H1 (cell line): ENCODE data around the gene COL8A2. TPM values are rescaled to one million over a fixed set of nuclear protein-coding genes. Genes with fewer than 3 reads are reported as not detected.

Experiments
- CTCF ChIA-PET: fragments of 300-600 bp; sonication (Branson Sonifier 250); formaldehyde crosslinking; loops from one replicate; lab custom pipeline; 2021; ENCODE audit not compliant: partially characterized antibody; lab: Charles Lee
- POLR2A ChIA-PET: fragments of 300-600 bp; sonication (Branson Sonifier 250); formaldehyde crosslinking; loops from one replicate; lab custom pipeline; 2021; ENCODE audit warnings: inconsistent platforms; ENCODE audit not compliant: partially characterized antibody; lab: Charles Lee
- DNase-seq, 2 experiments: peaks; one replicate each; pipeline versions ENCODE4 v3.0.0 to v3.0.0-alpha.2; 2010 to 2022; ENCODE audit warnings: low spot score in 2 of 2, low read depth in 1 of 2, mixed read lengths in 1 of 2
- FAIRE-seq: peaks from 2 replicates; lab custom pipeline; 2011; peaks lifted over from hg19 to GRCh38; lab: Jason Lieb, UNC
- H2AFZ ChIP-seq: 2 replicates; pipeline ENCODE4 v1.8.1; 2012; ENCODE audit warnings: low read length, inconsistent platforms
- H2AK5ac ChIP-seq: 2 replicates; pipeline ENCODE4 v1.6.1; 2013; ENCODE audit warnings: low read depth, low read length
- H2BK120ac ChIP-seq: replicated peaks from 2 replicates; pipeline ENCODE3; 2013; ENCODE audit warnings: low read depth, low read length, inconsistent platforms
- H2BK12ac ChIP-seq: 2 replicates; pipeline ENCODE4 v1.6.1; 2013; ENCODE audit warnings: low read depth, low read length
- H2BK15ac ChIP-seq: 2 replicates; pipeline ENCODE4 v1.6.1; 2013; ENCODE audit warnings: low read length
- H2BK20ac ChIP-seq: 2 replicates; pipeline ENCODE4 v1.6.1; 2013; ENCODE audit warnings: low read length
- H2BK5ac ChIP-seq: 2 replicates; pipeline ENCODE4 v1.6.1; 2013; ENCODE audit warnings: low read depth, low read length
- H3K14ac ChIP-seq: 2 replicates; pipeline ENCODE4 v1.6.1; 2013; ENCODE audit warnings: inconsistent platforms; ENCODE audit not compliant: insufficient read length
- H3K18ac ChIP-seq: 2 replicates; pipeline ENCODE4 v1.6.1; 2013; ENCODE audit warnings: low read length; ENCODE audit errors: extremely low read depth
- H3K23ac ChIP-seq: 2 replicates; pipeline ENCODE4 v1.6.1; 2013; ENCODE audit warnings: inconsistent platforms; ENCODE audit not compliant: insufficient read length
- H3K23me2 ChIP-seq: 2 replicates; pipeline ENCODE4 v1.6.1; 2013; ENCODE audit warnings: low read depth, low read length
- H3K27ac ChIP-seq: 2 replicates; pipeline ENCODE4 v1.6.1; 2011; ENCODE audit warnings: low read depth, low read length, inconsistent platforms
- H3K27me3 ChIP-seq, 4 experiments: replicated peaks in 1 of 4; 1 replicate in 1 of 4; 2 replicates in 3 of 4; pipeline versions ENCODE4 v1.6.1 to v1.8.1; 2011 to 2013; ENCODE audit warnings: low read length in 3 of 4, mild to moderate bottlenecking in 3 of 4, inconsistent platforms in 2 of 4, mixed read lengths in 2 of 4, moderate library complexity in 1 of 4; ENCODE audit not compliant: control insufficient read depth in 3 of 4, insufficient read depth in 3 of 4; ENCODE audit errors: extremely low read depth in 1 of 4
- H3K36me3 ChIP-seq, 4 experiments: 2 replicates each; pipeline versions ENCODE4 v1.6.1 to v1.8.1; 2011 to 2013; ENCODE audit warnings: mild to moderate bottlenecking in 4 of 4, low read length in 3 of 4, moderate library complexity in 2 of 4, control low read depth in 1 of 4, inconsistent platforms in 1 of 4; ENCODE audit not compliant: insufficient read depth in 4 of 4, control insufficient read depth in 2 of 4
- H3K4ac ChIP-seq: replicated peaks from 2 replicates; pipeline ENCODE3; 2013; ENCODE audit warnings: low read length, low read depth, mixed read lengths, inconsistent platforms; ENCODE audit not compliant: insufficient read length
- H3K4me1 ChIP-seq, 4 experiments: replicated peaks in 1 of 4; 1 replicate in 1 of 4; 2 replicates in 3 of 4; pipeline versions ENCODE4 v1.6.1 to v1.8.1; 2011 to 2013; ENCODE audit warnings: low read length in 3 of 4, inconsistent platforms in 2 of 4, mixed read lengths in 1 of 4; ENCODE audit not compliant: insufficient read depth in 4 of 4, control insufficient read depth in 3 of 4
- H3K4me2 ChIP-seq, 2 experiments: 2 replicates each; pipeline versions ENCODE4 v1.6.1 to v1.8.1; 2011 to 2013; ENCODE audit warnings: low read depth in 2 of 2, low read length in 2 of 2, control low read depth in 1 of 2, inconsistent platforms in 1 of 2, mild to moderate bottlenecking in 1 of 2; ENCODE audit not compliant: insufficient read depth in 1 of 2
- H3K4me3 ChIP-seq, 4 experiments: fragments of 200-600, 300-600 bp in 1 of 4; sonication (generic), shearing (Covaris generic), sonication (Bioruptor Twin) in 1 of 4; 2 replicates each; pipeline versions ENCODE4 v1.5.1 to v1.8.1; 2011 to 2016; ENCODE audit warnings: low read length in 4 of 4, low read depth in 3 of 4, control low read depth in 2 of 4, inconsistent platforms in 2 of 4, mild to moderate bottlenecking in 2 of 4, mixed read lengths in 1 of 4, moderate library complexity in 1 of 4; ENCODE audit not compliant: insufficient read depth in 2 of 4; ENCODE audit errors: extremely low read depth in 1 of 4
- H3K56ac ChIP-seq: replicated peaks from 2 replicates; pipeline ENCODE3; 2013; ENCODE audit warnings: low read depth, mild to moderate bottlenecking, mixed read lengths, low read length, inconsistent platforms; ENCODE audit not compliant: insufficient read length
- H3K79me1 ChIP-seq: 2 replicates; pipeline ENCODE4 v1.6.1; 2013; ENCODE audit warnings: low read depth, low read length, control low read depth
- H3K79me2 ChIP-seq, 2 experiments: 2 replicates each; pipeline versions ENCODE4 v1.6.1 to v1.8.1; 2012 to 2013; ENCODE audit warnings: low read length in 2 of 2, mild to moderate bottlenecking in 2 of 2, inconsistent platforms in 1 of 2; ENCODE audit not compliant: insufficient read depth in 2 of 2, control insufficient read depth in 1 of 2
- H3K9ac ChIP-seq, 4 experiments: replicated peaks in 1 of 4; 1 replicate in 1 of 4; 2 replicates in 3 of 4; pipeline versions ENCODE4 v1.6.1 to v1.8.1; 2011 to 2013; ENCODE audit warnings: low read depth in 3 of 4, low read length in 3 of 4, control low read depth in 2 of 4, mild to moderate bottlenecking in 2 of 4, moderate library complexity in 2 of 4, inconsistent platforms in 1 of 4; ENCODE audit errors: extremely low read depth in 1 of 4
- H3K9me3 ChIP-seq, 2 experiments: 2 replicates each; pipeline versions ENCODE4 v1.6.1 to v1.8.1; 2012 to 2013; ENCODE audit warnings: mild to moderate bottlenecking in 2 of 2, moderate library complexity in 2 of 2, control low read depth in 1 of 2, inconsistent platforms in 1 of 2, low read depth in 1 of 2, low read length in 1 of 2, mixed read lengths in 1 of 2; ENCODE audit not compliant: insufficient read depth in 2 of 2
- H4K20me1 ChIP-seq, 2 experiments: replicated peaks in 1 of 2; 2 replicates each; pipeline versions ENCODE3 to v1.8.1; 2011 to 2013; ENCODE audit warnings: inconsistent platforms in 2 of 2, low read length in 2 of 2, mild to moderate bottlenecking in 1 of 2; ENCODE audit not compliant: insufficient read depth in 2 of 2, control insufficient read depth in 1 of 2
- H4K5ac ChIP-seq: 2 replicates; pipeline ENCODE4 v1.6.1; 2013; ENCODE audit warnings: low read length, low read depth, mixed read lengths, inconsistent platforms; ENCODE audit not compliant: insufficient read length
- H4K8ac ChIP-seq: 2 replicates; pipeline ENCODE4 v1.8.0; 2013; ENCODE audit warnings: mild to moderate bottlenecking, moderate library complexity, low read length, inconsistent platforms; ENCODE audit not compliant: insufficient read depth; ENCODE audit errors: extremely low read depth
- H4K91ac ChIP-seq: replicated peaks from 2 replicates; pipeline ENCODE3; 2013; ENCODE audit warnings: low read length, mixed read lengths, inconsistent platforms; ENCODE audit not compliant: insufficient read length
- CHD1 ChIP-seq: IDR thresholded peaks from 2 replicates; pipeline ENCODE4 v1.6.1; 2012; ENCODE audit warnings: low read depth, low read length, improper control_type of control experiment
- EP300 ChIP-seq, 2 experiments: IDR thresholded peaks; 1 replicate in 1 of 2; 2 replicates in 1 of 2; pipeline ENCODE4 v1.6.1; 2011 to 2012; ENCODE audit warnings: low read depth in 2 of 2, low read length in 2 of 2, mild to moderate bottlenecking in 2 of 2, borderline replicate concordance in 1 of 2, inconsistent platforms in 1 of 2, moderate library complexity in 1 of 2
- EZH2 ChIP-seq: fragments of 200-600 bp; sonication (generic); IDR thresholded peaks from 2 replicates; pipeline ENCODE4 v1.7.1; 2012; ENCODE audit warnings: low read depth, mild to moderate bottlenecking, moderate library complexity, low read length, inconsistent platforms; ENCODE audit not compliant: severe bottlenecking
- FOSL1 ChIP-seq: IDR thresholded peaks from 2 replicates; pipeline ENCODE4 v1.6.1; 2011; ENCODE audit warnings: mild to moderate bottlenecking, low read depth, low read length, moderate library complexity; ENCODE audit not compliant: insufficient read depth
- GABPA ChIP-seq: IDR thresholded peaks from 2 replicates; pipeline ENCODE4 v1.6.1; 2011; ENCODE audit warnings: mild to moderate bottlenecking, low read length, moderate library complexity, borderline replicate concordance; ENCODE audit not compliant: insufficient read depth
- JUND ChIP-seq: IDR thresholded peaks from 2 replicates; pipeline ENCODE4 v1.6.1; 2011; ENCODE audit warnings: mild to moderate bottlenecking, improper control_type of control experiment, low read length
- KDM4A ChIP-seq: IDR thresholded peaks from one replicate; pipeline ENCODE4 v1.7.1; 2012; ENCODE audit warnings: low read depth, mild to moderate bottlenecking, moderate library complexity, low read length, inconsistent platforms; ENCODE audit not compliant: severe bottlenecking
- RNF2 ChIP-seq: fragments of 200-900, 300-1000 bp; sonication (generic); IDR thresholded peaks from 2 replicates; pipeline ENCODE4 v1.7.1; 2016; ENCODE audit warnings: borderline replicate concordance, low read depth, mild to moderate bottlenecking, antibody characterized with exemption, low read length; ENCODE audit not compliant: poor library complexity, severe bottlenecking; ENCODE audit errors: missing control alignments
- SAP30 ChIP-seq: fragments of 300-600 bp; sonication (generic); IDR thresholded peaks from 2 replicates; pipeline ENCODE4 v1.7.1; 2012; ENCODE audit warnings: low read length, moderate library complexity, mild to moderate bottlenecking, inconsistent platforms; ENCODE audit not compliant: insufficient read depth, insufficient replicate concordance
- SIRT6 ChIP-seq: IDR thresholded peaks from one replicate; pipeline ENCODE4 v1.7.1; 2012; ENCODE audit warnings: low read length, inconsistent platforms
- SP1 ChIP-seq: IDR thresholded peaks from 2 replicates; pipeline ENCODE4 v1.6.1; 2011; ENCODE audit warnings: low read depth, low read length
- SP4 ChIP-seq: IDR thresholded peaks from 2 replicates; pipeline ENCODE4 v1.6.1; 2012; ENCODE audit warnings: low read length, inconsistent platforms
- TAF7 ChIP-seq: optimal IDR thresholded peaks from 2 replicates; pipeline ENCODE3; 2011; ENCODE audit warnings: low read depth, mild to moderate bottlenecking, inconsistent platforms, low read length, moderate library complexity, borderline replicate concordance
- WGBS, 2 experiments: shearing (Covaris generic) in 1 of 2; methylation state at CpG; one replicate each; pipeline versions ENCODE4 v1.1.6 to v1.1.7; 2013 to 2015; ENCODE audit warnings: low lambda C conversion rate in 2 of 2, mixed read lengths in 2 of 2, inconsistent platforms in 1 of 2, low coverage in 1 of 2, missing lambda C conversion rate in 1 of 2; ENCODE audit not compliant: insufficient replicate concordance in 2 of 2, insufficient coverage in 1 of 2, insufficient read length in 1 of 2; ENCODE audit errors: extremely low coverage in 1 of 2, missing lambda C conversion rate in 1 of 2; 5-methylcytosine and 5-hydroxymethylcytosine counted together
- polyA plus RNA-seq, 7 experiments: library from polyadenylated mRNA; depleted of rRNA in 3 of 7; stranded (reverse) in 5 of 7; unstranded in 2 of 7; fragments of >200 nt in 5 of 7; fragments of 200-250 nt in 2 of 7; gene quantifications; 1 replicate in 5 of 7; 2 replicates in 1 of 7; 4 replicates in 1 of 7; pipeline versions ENCODE4 v1.2.1 to v1.2.3, GENCODE V29; 2011 to 2013; ENCODE audit warnings: missing spikeins in 2 of 7, mixed read lengths in 2 of 7
- total RNA-seq: library from RNA; stranded (reverse); fragmentation: NEBNext Ultra II Directional; extraction: Animal tissue kit (Norgen Biotek cat#: 25700); gene quantifications from 2 replicates; pipeline ENCODE4 v1.2.1, GENCODE V29; 2021

The COL8A2 gene
- total and polyA plus RNA-seq, 2 of the 8 experiments (the other 6 are each of a cell fraction or from before 2014, with no cell fraction given): 2.1 to 2.8 TPM

DNA sequence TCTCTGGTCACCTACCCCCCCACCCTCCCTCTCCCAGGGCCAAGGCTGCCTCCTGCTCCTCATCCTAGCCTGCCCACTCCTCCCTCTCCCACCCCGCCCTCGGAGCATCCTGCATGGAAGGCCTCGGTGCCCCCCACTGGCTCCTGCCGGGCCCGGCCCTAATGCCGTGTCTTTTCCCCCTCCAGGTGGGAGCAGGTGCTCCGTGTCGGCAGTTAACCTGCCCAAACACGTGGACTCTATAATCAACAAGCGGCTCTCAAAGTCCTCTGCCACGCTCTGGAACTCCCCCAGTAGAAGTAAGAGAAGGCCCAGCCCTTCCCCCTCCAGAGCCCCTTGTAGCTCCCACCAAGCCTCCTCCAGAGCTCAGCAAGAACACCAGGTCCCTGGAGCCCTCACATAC, 49.7 kb upstream of the COL8A2 start:
- H3K4me3 ChIP-seq: no peak overlapping the region
- H2BK120ac ChIP-seq: no peak overlapping the region
- POLR2A ChIA-PET: interaction anchor here (1.4 to 6.7 kb wide), 4 partner anchors 13 to 78 kb away, joined by 3 to 44 read pairs (median 13); partner anchors contain the start of gene MAP7D1
- FAIRE-seq (no peak), DNase-seq (no peak)
- H4K91ac ChIP-seq: no peak overlapping the region
- no peak overlapping the region for H2BK15ac ChIP-seq
- no peak overlapping the region for H3K9ac ChIP-seq
- peaks cover 13% of the 10 kb centered on the region; the same call in 1 of the 2 replicates for H3K23me2 ChIP-seq
- H3K79me2 ChIP-seq: no peaks in the 10 kb centered on the region
- no peak overlapping the region for H3K27ac ChIP-seq
- no peak overlapping the region for H3K56ac ChIP-seq
- no peak overlapping the region for H3K4ac ChIP-seq
- no peak overlapping the region for H3K14ac ChIP-seq
- no peak overlapping the region for H2AK5ac ChIP-seq
- H3K18ac ChIP-seq: no peak overlapping the region
- no peaks in the 10 kb centered on the region for H3K9me3 ChIP-seq
- CTCF ChIA-PET: interaction anchor here (1.3 to 17.6 kb wide), 6 partner anchors 9 to 77 kb away, joined by 3 to 233 read pairs (median 48); partner anchors contain the start of genes MAP7D1 and TRAPPC3
- H3K4me2 ChIP-seq: no peak overlapping the region; a peak in 2 of 4 replicates
- H2AFZ ChIP-seq: no peak overlapping the region
- WGBS, 2 experiments: 90% methylated on average over 4 of the region's 11 CpGs; no CpG with 5 or more reads in 1 of the 2 experiments
- peaks cover 5 to 33% (median 28%) of the 10 kb centered on the region in 4 experiments for H3K4me1 ChIP-seq
- H2BK5ac ChIP-seq: no peak overlapping the region
- H2BK12ac ChIP-seq: no peak overlapping the region
- H3K79me1 ChIP-seq: 0 out of 2 replicates have a peak, but pooled peaks cover 4% of the 10 kb centered on the region
- no peak overlapping the region; the same call in 1 of the 2 replicates for H4K8ac ChIP-seq
- no peaks in the 10 kb centered on the region for H3K27me3 ChIP-seq
- peaks cover 12 to 26% (median 21%) of the 10 kb centered on the region in 4 experiments; a peak in 6 of 8 replicates for H3K36me3 ChIP-seq
- H2BK20ac ChIP-seq: no peak overlapping the region
- H4K20me1 ChIP-seq: peaks cover 14 to 34% of the 10 kb centered on the region in 2 experiments
- no peak overlapping the region for H4K5ac ChIP-seq
- no peak overlapping the region for H3K23ac ChIP-seq
- TF ChIP-seq JUND (no peak), CHD1 (no peak), SP1 (no peak), EZH2 (no peak), SAP30 (no peak), FOSL1 (no peak), SIRT6 (no peak), SP4 (no peak), EP300 (IDR thresholded peaks at IDR 0.05; ENCODE audit: borderline replicate concordance in 1 of 2, low read depth in 2 of 2, low read length in 2 of 2) (no peak), KDM4A (no peak), RNF2 (no peak), GABPA (no peak), TAF7 (no peak)
